HG02884 (cell line): ENCODE data around the gene COBL.

Experiments
- ATAC-seq: cut with Tn5 transposase; IDR thresholded peaks from one replicate; pipeline ENCODE4 v1.9.1; 2021; ENCODE audit warnings: mild to moderate bottlenecking, moderate library complexity; ENCODE audit not compliant: unreplicated experiment

Gene COBL

GRCh38 chr7:51152706-51153200 lies 163.9 kb downstream of the COBL start:
- ATAC-seq: no peak

GRCh38 chr7:51151455-51151854 lies 165.2 kb downstream of the COBL start:
- ATAC-seq: no peak

GRCh38 chr7:51150193-51150592 lies 166.4 kb downstream of the COBL start:
- ATAC-seq: no peak

GRCh38 chr7:51148216-51148615 lies 168.4 kb downstream of the COBL start:
- no peak for ATAC-seq

GRCh38 chr7:51146816-51147586 lies 169.6 kb downstream of the COBL start:
- no peak for ATAC-seq

GRCh38 chr7:51144178-51144577 lies 172.4 kb downstream of the COBL start:
- ATAC-seq: no peak

GRCh38 chr7:51142741-51143385 lies 173.7 kb downstream of the COBL start:
- no peak for ATAC-seq

GRCh38 chr7:51141451-51142003 lies 175.1 kb downstream of the COBL start:
- ATAC-seq: no peak

GRCh38 chr7:51140199-51141164 lies 176.1 kb downstream of the COBL start:
- no peak for ATAC-seq

GRCh38 chr7:51139796-51140195 lies 176.8 kb downstream of the COBL start:
- ATAC-seq: no peak

- no peak for ATAC-seq
Observed at GRCh38 chr7:51138123-51139085, 178.2 kb downstream of the COBL start.

GRCh38 chr7:51135576-51135975 lies 181.0 kb downstream of the COBL start:
- no peak for ATAC-seq

GRCh38 chr7:51134013-51134441 lies 182.6 kb downstream of the COBL start:
- no peak for ATAC-seq

- no peak for ATAC-seq
Observed at GRCh38 chr7:51132661-51133060, 183.9 kb downstream of the COBL start.

GRCh38 chr7:51129527-51130472 lies 186.8 kb downstream of the COBL start:
- ATAC-seq: no peak

- no peak for ATAC-seq
Observed at GRCh38 chr7:51128545-51129435, 187.8 kb downstream of the COBL start.

- no peak for ATAC-seq
Observed at GRCh38 chr7:51127618-51127904, 189.0 kb downstream of the COBL start.
